Endothelial cell of umbilical vein (primary cell): ENCODE measurements around the gene SNX24. TPM values are rescaled to one million over a fixed set of nuclear protein-coding genes. Genes with fewer than 3 reads are reported as not detected.

Experiments used
- BruUV-seq: library from RNA; stranded (reverse); fragments of 400-500 nt; replicated peaks from 2 replicates; lab custom pipeline; 2021; lab: Mats Ljungman, UMichigan
- CTCF ChIA-PET: fragments of 300-600, 350-600 bp; sonication (Branson Sonifier 250); formaldehyde crosslinking; loops from one replicate; lab custom pipeline; 2021; ENCODE audit warnings: antibody characterized with exemption, inconsistent platforms; lab: Charles Lee
- POLR2A ChIA-PET: fragments of 300-600, 350-600 bp; sonication (Branson Sonifier 250); formaldehyde crosslinking; loops from one replicate; lab custom pipeline; 2021; ENCODE audit warnings: antibody characterized with exemption, inconsistent platforms; lab: Charles Lee
- DNase-seq: peaks from one replicate; pipeline ENCODE4 v3.0.0-alpha.2; 2011; ENCODE audit warnings: low read depth, low spot score
- FAIRE-seq: peaks from 2 replicates; lab custom pipeline; 2011; peaks lifted over from hg19 to GRCh38; lab: Jason Lieb, UNC
- H2AFZ ChIP-seq: 2 replicates; pipeline ENCODE4 v1.6.0; 2012; ENCODE audit warnings: low read depth, low read length, control low read depth, inconsistent platforms
- H3K27ac ChIP-seq: 2 replicates; pipeline ENCODE4 v1.5.1; 2011; ENCODE audit warnings: low read depth, mild to moderate bottlenecking, control low read depth, low read length, moderate library complexity; ENCODE audit not compliant: insufficient read depth
- H3K27me3 ChIP-seq, 2 experiments: 2 replicates each; pipeline versions ENCODE4 v1.6.0 to v1.6.1; 2011; ENCODE audit warnings: low read length in 2 of 2, mixed read lengths in 1 of 2; ENCODE audit not compliant: control insufficient read depth in 2 of 2, insufficient read depth in 2 of 2
- H3K36me3 ChIP-seq, 2 experiments: 2 replicates in 1 of 2; 3 replicates in 1 of 2; pipeline ENCODE4 v1.5.1; 2011; ENCODE audit warnings: low read length in 2 of 2, mild to moderate bottlenecking in 1 of 2, moderate library complexity in 1 of 2; ENCODE audit not compliant: control insufficient read depth in 2 of 2, insufficient read depth in 2 of 2; ENCODE audit errors: extremely low read depth in 1 of 2
- H3K4me1 ChIP-seq: 3 replicates; pipeline ENCODE4 v1.5.1; 2011; ENCODE audit warnings: mild to moderate bottlenecking, low read length; ENCODE audit not compliant: control insufficient read depth, insufficient read depth; ENCODE audit errors: extremely low read depth
- H3K4me2 ChIP-seq: 2 replicates; pipeline ENCODE4 v1.6.1; 2011; ENCODE audit warnings: low read length, control low read depth, mixed read lengths; ENCODE audit not compliant: insufficient read depth
- H3K4me3 ChIP-seq, 3 experiments: fragments of 200-600 bp in 1 of 3; sonication (generic), shearing (Covaris generic) in 1 of 3; replicated peaks in 1 of 3; 2 replicates each; pipeline ENCODE4 v1.5.1; 2011 to 2016; ENCODE audit warnings: control low read depth in 3 of 3, low read length in 3 of 3, mild to moderate bottlenecking in 2 of 3, inconsistent platforms in 1 of 3, low read depth in 1 of 3, moderate library complexity in 1 of 3; ENCODE audit not compliant: insufficient read depth in 1 of 3
- H3K79me2 ChIP-seq: 2 replicates; pipeline ENCODE4 v1.6.0; 2012; ENCODE audit warnings: low read length, inconsistent platforms; ENCODE audit not compliant: control insufficient read depth, insufficient read depth
- H3K9ac ChIP-seq: replicated peaks from 2 replicates; pipeline ENCODE3; 2011; ENCODE audit warnings: low read length, control low read depth; ENCODE audit not compliant: insufficient read depth; ENCODE audit errors: extremely low read depth
- H3K9me1 ChIP-seq: replicated peaks from 3 replicates; pipeline ENCODE4 v1.6.0; 2011; ENCODE audit warnings: mild to moderate bottlenecking, low read length; ENCODE audit not compliant: control insufficient read depth, insufficient read depth; ENCODE audit errors: extremely low read depth
- H3K9me3 ChIP-seq: replicated peaks from 2 replicates; pipeline ENCODE4 v1.5.1; 2012; ENCODE audit warnings: low read length, inconsistent platforms; ENCODE audit not compliant: control insufficient read depth, insufficient read depth
- H4K20me1 ChIP-seq: replicated peaks from 2 replicates; pipeline ENCODE3; 2011; ENCODE audit warnings: mild to moderate bottlenecking, low read length; ENCODE audit not compliant: control insufficient read depth, insufficient read depth; ENCODE audit errors: extremely low read depth
- CTCF ChIP-seq, 2 donors: IDR thresholded peaks; 1 replicate in 1 of 2; 2 replicates in 1 of 2; pipeline ENCODE4 v1.5.1; 2011; ENCODE audit warnings: low read length in 2 of 2, mild to moderate bottlenecking in 2 of 2, moderate library complexity in 2 of 2, control low read depth in 1 of 2, inconsistent platforms in 1 of 2, low read depth in 1 of 2; ENCODE audit not compliant: insufficient read depth in 1 of 2; ENCODE audit errors: extremely low read depth in 1 of 2
- EZH2 ChIP-seq: IDR thresholded peaks from 2 replicates; pipeline ENCODE4 v1.6.1; 2012; ENCODE audit warnings: borderline replicate concordance, low read depth, mild to moderate bottlenecking, moderate library complexity, low read length, inconsistent platforms; ENCODE audit not compliant: severe bottlenecking
- FOS ChIP-seq: IDR thresholded peaks from 2 replicates; pipeline ENCODE4 v1.6.1; 2011; ENCODE audit warnings: mild to moderate bottlenecking, low read length, moderate library complexity, borderline replicate concordance; ENCODE audit not compliant: insufficient read depth
- GATA2 ChIP-seq: IDR thresholded peaks from 2 replicates; pipeline ENCODE4 v1.7.0; 2011; ENCODE audit warnings: low read depth, mild to moderate bottlenecking, moderate library complexity, mixed read lengths, low read length; ENCODE audit not compliant: insufficient read length, insufficient read depth
- JUN ChIP-seq: IDR thresholded peaks from 2 replicates; pipeline ENCODE4 v1.6.1; 2011; ENCODE audit warnings: borderline replicate concordance, low read depth; ENCODE audit not compliant: insufficient read length, insufficient read depth
- MYC ChIP-seq: IDR thresholded peaks from one replicate; pipeline ENCODE4 v1.6.1; 2011; ENCODE audit warnings: mild to moderate bottlenecking, low read depth, low read length
- POLR2A ChIP-seq: IDR thresholded peaks from 2 replicates; pipeline ENCODE4 v1.6.1; 2012; ENCODE audit warnings: low read depth, mild to moderate bottlenecking, control low read depth, low read length
- POLR2AphosphoS5 ChIP-seq: IDR thresholded peaks from 2 replicates; pipeline ENCODE4 v1.6.1; 2012; ENCODE audit warnings: low read depth, mild to moderate bottlenecking, control low read depth, low read length, moderate library complexity; ENCODE audit not compliant: insufficient read depth
- dilution Hi-C: fragments of 300-500 bp; cut with MboI; formaldehyde crosslinking; loops from one replicate; pipeline ENCODE4 v1.15.0; 2019; ENCODE audit warnings: low sequenced_read_pairs; ENCODE audit not compliant: extremely low pct_ligation_motif_present
- intact Hi-C: fragments of 100-400 bp; cut with micrococcal nuclease; formaldehyde crosslinking; loops from one replicate; pipeline ENCODE4 v1.10.0; 2022
- polyA plus RNA-seq, 4 experiments: library from polyadenylated mRNA; depleted of rRNA in 3 of 4; stranded (reverse) in 3 of 4; unstranded in 1 of 4; fragments of >200 nt; gene quantifications; 2 replicates each; pipeline versions ENCODE4 v1.2.1 to v1.2.3, GENCODE V29; 2011 to 2012; ENCODE audit warnings: missing spikeins in 1 of 4
- total RNA-seq: library from RNA; stranded (reverse); gene quantifications from 2 replicates; pipeline ENCODE4 v1.2.3, GENCODE V29; 2021
- TF ChIP-seq, protein P1 (sequence below): IDR thresholded peaks from 2 replicates; pipeline ENCODE4 v1.6.1; 2011; ENCODE audit not compliant: insufficient read depth, insufficient read length

Gene SNX24
- total and polyA plus RNA-seq, 2 donors (not counting 3 experiments of a cell fraction or from before 2014, with no cell fraction given) = 2.9 to 14.9 TPM

DNA sequence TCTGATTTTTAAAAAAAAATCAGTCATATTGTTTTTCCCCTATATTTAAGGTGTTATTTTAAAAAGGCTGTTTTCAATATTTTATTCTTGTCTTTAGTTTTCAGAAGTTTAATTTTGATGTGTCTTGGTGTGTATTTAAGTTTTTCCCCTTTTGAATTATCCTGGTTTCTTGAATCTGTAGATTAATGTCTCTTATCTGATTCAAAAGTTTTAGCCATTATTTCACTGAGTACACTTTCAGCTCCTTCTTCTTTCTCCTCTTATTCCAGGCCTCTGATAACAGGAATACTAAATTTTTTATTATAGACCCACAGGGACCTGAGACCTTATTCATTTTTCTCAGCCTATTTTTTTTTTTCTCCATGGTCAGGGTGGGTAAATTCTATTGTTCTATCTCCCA is 109.3 kb downstream of the SNX24 start:
- Histone ChIP-seq H4K20me1 (no peaks in the 10 kb centered on the region), H3K79me2 (no peaks in the 10 kb centered on the region), H3K9me3 (no peaks in the 10 kb centered on the region), H3K36me3 (no peaks in the 10 kb centered on the region), H3K27ac (no peak overlapping the region), H3K27me3 (no peaks in the 10 kb centered on the region), H2AFZ (no peak overlapping the region), H3K9me1 (no peaks in the 10 kb centered on the region), H3K4me2 (no peak overlapping the region), H3K9ac (no peak overlapping the region), H3K4me1 (no peaks in the 10 kb centered on the region), H3K4me3 (no peak overlapping the region)
- POLR2A ChIA-PET = no interaction called here
- DNase-seq = no peak
- TF ChIP-seq CTCF (IDR thresholded peaks at IDR 0.05; ENCODE audit: extremely low read depth in 1 of 2, insufficient read depth in 1 of 2, low read depth in 1 of 2, low read length in 2 of 2) (no peak), GATA2 (no peak), MYC (no peak), EZH2 (no peak), FOS (no peak), POLR2AphosphoS5 (no peak), POLR2A (no peak), JUN (no peak)
- TF ChIP-seq, protein P1, sequence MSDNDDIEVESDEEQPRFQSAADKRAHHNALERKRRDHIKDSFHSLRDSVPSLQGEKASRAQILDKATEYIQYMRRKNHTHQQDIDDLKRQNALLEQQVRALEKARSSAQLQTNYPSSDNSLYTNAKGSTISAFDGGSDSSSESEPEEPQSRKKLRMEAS = no peak
- no TSS peak for BruUV-seq
- CTCF ChIA-PET = no interaction called here
- intact Hi-C loops (no loop called here), dilution Hi-C loops (no loop called here)
- FAIRE-seq = no peak
